ENCODE data around the gene DCDC2B. TPM values are rescaled to one million over a fixed set of nuclear protein-coding genes. Genes with fewer than 3 reads are reported as not detected.

The DCDC2B gene
- total and polyA plus RNA-seq, 9 of the 15 experiments (the other 6 are each of a cell fraction or from before 2014, with no cell fraction given): not detected

- TF ChIP-seq GTF2E2 (tag; IDR thresholded peaks at IDR 0.05) (no peak), NCOA2 (IDR thresholded peaks at IDR 0.05; ENCODE audit: partially characterized antibody in 2 of 2) (no peak), CHAMP1 (IDR thresholded peaks at IDR 0.05) (no peak), HNRNPL (IDR thresholded peaks at IDR 0.05; ENCODE audit: low read depth, low read length) (no peak), E2F1 (CRISPR knock-in tag; IDR thresholded peaks at IDR 0.05) (no peak), SMAD3 (CRISPR knock-in tag; conservative IDR thresholded peaks at IDR 0.05) (no peak), POLR2A (conservative IDR thresholded peaks at IDR 0.05) (no peak), ZNF280B (CRISPR knock-in tag; IDR thresholded peaks at IDR 0.05) (no peak), ZNF609 (CRISPR knock-in tag; IDR thresholded peaks at IDR 0.05; ENCODE audit: borderline replicate concordance) (no peak), ZNF699 (CRISPR knock-in tag; IDR thresholded peaks at IDR 0.05; ENCODE audit: insufficient replicate concordance) (no peak), ZNF518B (CRISPR knock-in tag; IDR thresholded peaks at IDR 0.05) (no peak), PHB (CRISPR knock-in tag; IDR thresholded peaks at IDR 0.05) (no peak), ZC3H11A (IDR thresholded peaks at IDR 0.05; ENCODE audit: low read depth, low read length) (no peak)
Measured at GRCh38 chr1:32215629-32216480, 7.0 kb downstream of the DCDC2B start (continued).

Data from K562 (cell line).